Hepatocyte (in vitro differentiated cells): Measurements from ENCODE around the gene CHST4. TPM values are rescaled to one million over a fixed set of nuclear protein-coding genes. Genes with fewer than 3 reads are reported as not detected.

Experiments used
- DNase-seq: peaks from one replicate; pipeline ENCODE4 v3.0.0-alpha.2; 2016; ENCODE audit warnings: low spot score
- H2AFZ ChIP-seq: fragments of 200-600 bp; sonication (generic); 2 replicates; pipeline ENCODE4 v1.6.0; 2016; ENCODE audit warnings: antibody characterized with exemption, mild to moderate bottlenecking
- H3K27ac ChIP-seq: fragments of 200-600 bp; sonication (generic); 2 replicates; pipeline ENCODE4 v1.5.1; 2016; ENCODE audit warnings: mild to moderate bottlenecking
- H3K27me3 ChIP-seq: fragments of 200-600 bp; sonication (generic); 2 replicates; pipeline ENCODE4 v1.6.1; 2016
- H3K36me3 ChIP-seq: fragments of 200-600 bp; sonication (generic); replicated peaks from 2 replicates; pipeline ENCODE4 v1.5.1; 2016; ENCODE audit warnings: low read depth; ENCODE audit not compliant: insufficient read depth
- H3K4me1 ChIP-seq: fragments of 200-600 bp; sonication (generic); 2 replicates; pipeline ENCODE4 v1.5.1; 2016; ENCODE audit warnings: mild to moderate bottlenecking, moderate library complexity; ENCODE audit not compliant: insufficient read depth
- H3K4me2 ChIP-seq: fragments of 200-600 bp; sonication (generic); 2 replicates; pipeline ENCODE4 v1.6.0; 2016
- H3K4me3 ChIP-seq: fragments of 200-600 bp; sonication (generic); 2 replicates; pipeline ENCODE4 v1.5.1; 2016; ENCODE audit warnings: mild to moderate bottlenecking
- H3K79me2 ChIP-seq: fragments of 200-600 bp; sonication (generic); 2 replicates; pipeline ENCODE4 v1.6.0; 2017; ENCODE audit warnings: mild to moderate bottlenecking
- H3K9me2 ChIP-seq: fragments of 200-600 bp; sonication (generic); replicated peaks from 2 replicates; pipeline ENCODE4 v1.6.0; 2017; ENCODE audit warnings: mild to moderate bottlenecking; ENCODE audit not compliant: insufficient read depth
- H3K9me3 ChIP-seq: fragments of 200-600 bp; sonication (generic); 2 replicates; pipeline ENCODE4 v1.5.1; 2016; ENCODE audit warnings: low read depth, mild to moderate bottlenecking
- H4K20me1 ChIP-seq: fragments of 200-600 bp; sonication (generic); 2 replicates; pipeline ENCODE4 v1.6.0; 2016; ENCODE audit warnings: mild to moderate bottlenecking; ENCODE audit not compliant: insufficient read depth, poor library complexity, severe bottlenecking
- EZH2 ChIP-seq: fragments of 200-600 bp; sonication (generic); IDR thresholded peaks from 2 replicates; pipeline ENCODE4 v1.6.1; 2016; ENCODE audit warnings: antibody characterized with exemption, mild to moderate bottlenecking, borderline replicate concordance
- EZH2phosphoT487 ChIP-seq: fragments of 200-600 bp; sonication (generic); IDR thresholded peaks from one replicate; pipeline ENCODE4 v1.6.1; 2018; ENCODE audit warnings: antibody characterized with exemption, mild to moderate bottlenecking, low read depth, moderate library complexity; ENCODE audit not compliant: unreplicated experiment, severe bottlenecking
- WGBS: methylation state at CpG from one replicate; pipeline ENCODE4 v1.1.6; 2016; ENCODE audit warnings: low lambda C conversion rate; ENCODE audit errors: missing lambda C conversion rate; 5-methylcytosine and 5-hydroxymethylcytosine counted together
- polyA plus RNA-seq: library from polyadenylated mRNA; unstranded; fragments of >200 nt; fragmentation: Nextera tagmentation; extraction: Ambion mirVana; gene quantifications from 2 replicates; pipeline ENCODE4 v1.2.1, GENCODE V29; 2016
- total RNA-seq: library from RNA; depleted of rRNA; stranded (reverse); fragments of >200 nt; gene quantifications from 2 replicates; pipeline ENCODE4 v1.2.3, GENCODE V29; 2014
- TF ChIP-seq, protein P1 (sequence below): fragments of 200-600 bp; sonication (generic); IDR thresholded peaks from 2 replicates; pipeline ENCODE4 v1.5.1; 2016; ENCODE audit warnings: antibody characterized with exemption, mild to moderate bottlenecking; ENCODE audit not compliant: poor library complexity

The CHST4 gene
- total and polyA plus RNA-seq, 2 experiments from 2014 or later, result 0.06 to 0.10 TPM

DNA sequence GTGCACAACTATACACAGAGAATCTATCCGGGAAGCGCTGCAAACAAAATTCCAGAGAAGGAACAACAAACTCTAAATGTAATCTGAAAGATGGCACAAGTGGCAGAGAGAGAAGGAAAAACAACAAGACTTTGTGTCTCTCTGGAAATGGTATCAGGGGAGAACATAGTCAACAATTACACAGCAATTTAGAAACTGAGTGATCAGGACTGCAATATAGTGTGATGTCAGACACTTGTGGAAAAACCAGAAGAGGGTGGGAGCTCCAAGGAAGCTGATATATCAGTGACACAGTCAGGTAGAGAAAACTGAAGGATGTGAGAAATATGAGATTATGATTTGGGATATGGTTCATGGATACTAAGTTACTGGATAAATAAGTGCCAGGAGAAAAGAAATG is 45.3 kb upstream of the CHST4 start:
- no peaks in the 10 kb centered on the region for H3K27me3 ChIP-seq
- no peak overlapping the region for H2AFZ ChIP-seq
- no peak overlapping the region for H3K27ac ChIP-seq
- no peaks in the 10 kb centered on the region for H3K9me3 ChIP-seq
- H3K9me2 ChIP-seq, result no peaks in the 10 kb centered on the region
- H4K20me1 ChIP-seq, result no peaks in the 10 kb centered on the region
- H3K36me3 ChIP-seq, result no peaks in the 10 kb centered on the region
- peaks cover 5% of the 10 kb centered on the region for H3K79me2 ChIP-seq
- TF ChIP-seq, protein P1, sequence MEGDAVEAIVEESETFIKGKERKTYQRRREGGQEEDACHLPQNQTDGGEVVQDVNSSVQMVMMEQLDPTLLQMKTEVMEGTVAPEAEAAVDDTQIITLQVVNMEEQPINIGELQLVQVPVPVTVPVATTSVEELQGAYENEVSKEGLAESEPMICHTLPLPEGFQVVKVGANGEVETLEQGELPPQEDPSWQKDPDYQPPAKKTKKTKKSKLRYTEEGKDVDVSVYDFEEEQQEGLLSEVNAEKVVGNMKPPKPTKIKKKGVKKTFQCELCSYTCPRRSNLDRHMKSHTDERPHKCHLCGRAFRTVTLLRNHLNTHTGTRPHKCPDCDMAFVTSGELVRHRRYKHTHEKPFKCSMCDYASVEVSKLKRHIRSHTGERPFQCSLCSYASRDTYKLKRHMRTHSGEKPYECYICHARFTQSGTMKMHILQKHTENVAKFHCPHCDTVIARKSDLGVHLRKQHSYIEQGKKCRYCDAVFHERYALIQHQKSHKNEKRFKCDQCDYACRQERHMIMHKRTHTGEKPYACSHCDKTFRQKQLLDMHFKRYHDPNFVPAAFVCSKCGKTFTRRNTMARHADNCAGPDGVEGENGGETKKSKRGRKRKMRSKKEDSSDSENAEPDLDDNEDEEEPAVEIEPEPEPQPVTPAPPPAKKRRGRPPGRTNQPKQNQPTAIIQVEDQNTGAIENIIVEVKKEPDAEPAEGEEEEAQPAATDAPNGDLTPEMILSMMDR, result no peak
- no peak for TF ChIP-seq EZH2
- TF ChIP-seq EZH2phosphoT487, result no peak
- H3K4me2 ChIP-seq, result no peak overlapping the region
- no peak overlapping the region for H3K4me3 ChIP-seq
- no peak for DNase-seq
- WGBS, result 97% methylated on average over 2 of the region's 2 CpGs
- no peaks in the 10 kb centered on the region for H3K4me1 ChIP-seq

DNA sequence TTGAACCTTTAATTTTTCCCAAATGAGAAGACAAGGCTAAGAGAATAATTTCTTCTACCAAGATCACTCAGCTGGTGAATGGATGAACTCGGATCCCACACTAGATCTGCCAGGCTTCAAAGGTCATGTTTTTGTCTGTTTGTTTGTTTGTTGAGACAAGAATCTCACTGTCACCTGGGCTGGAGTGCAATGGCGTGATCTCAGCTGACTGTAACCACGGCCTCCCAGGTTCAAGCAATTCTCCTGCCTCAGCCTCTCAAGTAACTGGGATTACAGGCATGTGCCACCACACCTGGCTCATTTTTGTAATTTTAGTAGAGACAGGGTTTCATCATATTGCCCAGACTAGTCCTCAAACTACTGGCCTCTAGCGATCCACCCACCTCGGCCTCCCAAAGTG is 43.7 kb upstream of the CHST4 start:
- no peaks in the 10 kb centered on the region for H3K9me2 ChIP-seq
- H4K20me1 ChIP-seq, result no peaks in the 10 kb centered on the region
- TF ChIP-seq, protein P1, result no peak
- no peak for TF ChIP-seq EZH2
- TF ChIP-seq EZH2phosphoT487, result no peak
- H3K27ac ChIP-seq, result no peak overlapping the region
- H3K4me3 ChIP-seq, result no peak overlapping the region
- WGBS, result 88% methylated on average over 5 of the region's 5 CpGs
- no peaks in the 10 kb centered on the region for H3K36me3 ChIP-seq
- peaks cover 5% of the 10 kb centered on the region for H3K79me2 ChIP-seq
- H3K9me3 ChIP-seq, result no peaks in the 10 kb centered on the region
- no peaks in the 10 kb centered on the region for H3K4me1 ChIP-seq
- H3K27me3 ChIP-seq, result no peaks in the 10 kb centered on the region
- DNase-seq, result no peak
- H3K4me2 ChIP-seq, result no peak overlapping the region
- no peak overlapping the region for H2AFZ ChIP-seq

DNA sequence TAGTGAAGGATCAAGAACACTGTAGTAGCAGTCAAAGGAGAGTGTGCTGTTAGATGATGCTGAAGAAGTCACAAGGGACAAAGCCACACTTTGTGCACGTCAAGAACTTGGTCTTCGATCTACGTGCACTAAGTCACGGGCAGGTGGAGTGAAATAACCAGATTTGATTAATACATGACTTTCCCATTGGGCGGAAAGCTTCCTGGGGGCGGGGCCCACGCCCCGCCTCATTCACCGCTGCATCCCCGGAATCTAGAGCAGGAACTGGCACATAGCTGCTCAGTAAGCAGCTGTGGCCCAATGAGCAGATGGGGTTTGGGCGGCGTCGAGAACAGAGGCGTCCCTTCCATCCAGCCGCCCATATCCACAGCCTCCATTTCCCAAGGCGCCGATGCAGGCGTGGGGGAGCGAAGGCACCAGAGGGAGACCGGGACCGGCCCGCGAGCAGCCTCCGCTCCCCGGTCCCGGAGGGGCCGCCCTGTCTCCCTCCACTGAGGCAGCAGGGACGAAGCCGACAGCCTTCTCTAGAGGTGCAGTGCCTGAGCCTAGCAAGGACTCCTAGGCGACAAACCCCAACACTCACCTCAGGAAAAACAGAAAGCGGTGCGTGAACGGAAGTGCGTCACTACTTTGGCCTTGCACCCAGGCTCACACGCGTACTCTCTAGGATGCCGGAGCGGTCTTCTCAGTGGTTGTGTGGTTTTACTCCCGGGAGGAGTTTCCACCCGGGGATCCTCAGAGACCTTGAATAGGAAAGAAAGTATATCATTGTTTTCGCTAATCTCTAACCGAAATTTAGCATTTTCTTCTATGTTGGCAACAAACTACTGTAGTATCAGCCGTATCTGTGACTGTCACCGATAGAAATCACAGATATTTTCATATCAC is 42.0 kb upstream of the CHST4 start:
- TF ChIP-seq EZH2 (no peak), EZH2phosphoT487 (no peak)
- TF ChIP-seq, protein P1, result no peak
- Histone ChIP-seq H3K9me3 (no peaks in the 10 kb centered on the region), H3K4me1 (no peaks in the 10 kb centered on the region), H3K36me3 (no peaks in the 10 kb centered on the region), H2AFZ (peak overlapping the region; percentile 100), H3K4me3 (peak overlapping the region; percentile 92), H3K27ac (peak overlapping the region; percentile 99), H3K9me2 (no peaks in the 10 kb centered on the region), H3K4me2 (peak overlapping the region; percentile 85), H3K27me3 (no peaks in the 10 kb centered on the region), H3K79me2 (peaks cover 5% of the 10 kb centered on the region), H4K20me1 (no peaks in the 10 kb centered on the region)
- DNase-seq, result peak; percentile 91
- WGBS, result 1% methylated on average over 42 of the region's 44 CpGs
